H1 (cell line): Measurements from ENCODE around the gene LSM10.

Source experiments
- BACH1 ChIP-seq: IDR thresholded peaks from 2 replicates; pipeline ENCODE4 v1.6.1; 2012; ENCODE audit warnings: low read length, improper control_type of control experiment
- SP2 ChIP-seq: IDR thresholded peaks from 2 replicates; pipeline ENCODE4 v1.6.1; 2012; ENCODE audit warnings: mild to moderate bottlenecking, low read length, inconsistent platforms
- YY1 ChIP-seq: IDR thresholded peaks from 2 replicates; pipeline ENCODE4 v1.6.1; 2011; ENCODE audit warnings: low read depth, mild to moderate bottlenecking, low read length

- TF ChIP-seq BACH1 (no peak), YY1 (no peak), SP2 (no peak)
Measured at GRCh38 chr1:36351227-36351977, 46.3 kb downstream of the LSM10 start.
